ENCODE measurements around the gene MAPKAP1.

DNA sequence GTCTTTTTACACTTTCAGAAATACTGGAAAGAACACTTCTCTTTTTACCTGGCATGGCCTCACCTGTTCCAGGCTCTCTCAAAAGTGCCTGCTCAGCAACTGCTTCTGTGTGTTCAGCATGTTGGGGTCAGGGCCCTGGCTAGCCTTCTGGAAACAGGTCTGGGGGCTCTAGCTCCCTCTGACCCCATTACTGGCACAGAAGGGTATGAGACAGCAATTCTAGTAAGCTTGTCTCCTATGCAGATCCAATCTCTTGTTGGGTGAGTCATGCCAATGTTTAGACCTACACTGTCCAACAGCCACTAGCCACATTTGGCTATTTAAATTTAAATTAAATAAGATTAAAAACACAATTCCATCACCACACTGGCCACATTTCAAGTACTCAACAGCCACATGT, 80.8 kb downstream of the MAPKAP1 start:
- TF ChIP-seq EP300 (IDR thresholded peaks at IDR 0.05) (no peak), CTCF (IDR thresholded peaks at IDR 0.05) (no peak), POLR2A (IDR thresholded peaks at IDR 0.05) (no peak)
